HepG2 (cell line): ENCODE measurements around the gene ITGAV. TPM values are rescaled to one million over a fixed set of nuclear protein-coding genes. Genes with fewer than 3 reads are reported as not detected.

Source experiments
- CREM ChIP-seq, 2 experiments: sonication (generic) in 1 of 2; formaldehyde crosslinking in 1 of 2; IDR thresholded peaks; 2 replicates each; pipeline versions ENCODE4 v1.4.0 to v1.6.1; 2016 to 2020; ENCODE audit warnings: antibody characterized with exemption in 1 of 2, mild to moderate bottlenecking in 1 of 2, missing genetic modification reagents in 1 of 2
- FOXP1 ChIP-seq, 2 experiments: fragments of 450-650 bp in 1 of 2; IDR thresholded peaks; 2 replicates each; pipeline ENCODE4 v1.6.1; 2017 to 2018; ENCODE audit warnings: antibody characterized with exemption in 1 of 2
- MBNL3 ChIP-seq: fragments of 250-450 bp; sonication (Bioruptor Pico); conservative IDR thresholded peaks from 2 replicates; pipeline ENCODE4 v1.8.0; 2022; ENCODE audit warnings: mild to moderate bottlenecking, inconsistent platforms
- MTF2 ChIP-seq: sonication (generic); formaldehyde crosslinking; IDR thresholded peaks from 2 replicates; pipeline ENCODE4 v1.5.0; 2020; ENCODE audit warnings: missing genetic modification reagents, borderline replicate concordance
- NFRKB ChIP-seq: fragments of 450-650 bp; IDR thresholded peaks from 2 replicates; pipeline ENCODE4 v1.6.1; 2017
- PHB2 ChIP-seq: fragments of 450-650 bp; IDR thresholded peaks from 2 replicates; pipeline ENCODE4 v1.6.1; 2018; ENCODE audit not compliant: partially characterized antibody
- PHF20 ChIP-seq: sonication (generic); formaldehyde crosslinking; IDR thresholded peaks from 2 replicates; pipeline ENCODE4 v1.5.0; 2020; ENCODE audit warnings: mild to moderate bottlenecking, missing genetic modification reagents
- PPARG ChIP-seq: conservative IDR thresholded peaks from 2 replicates; pipeline ENCODE4 v1.6.1; 2016; ENCODE audit warnings: missing biosample characterization, missing genetic modification reagents
- RFX5 ChIP-seq: IDR thresholded peaks from 2 replicates; pipeline ENCODE4 v1.6.1; 2011; ENCODE audit warnings: low read depth, low read length, improper control_type of control experiment
- TFE3 ChIP-seq: IDR thresholded peaks from 2 replicates; pipeline ENCODE4 v1.6.1; 2016
- ZBTB40 ChIP-seq, 2 experiments: fragments of 450-650 bp in 1 of 2; sonication (generic) in 1 of 2; formaldehyde crosslinking in 1 of 2; IDR thresholded peaks; 2 replicates each; pipeline versions ENCODE4 v1.6.1 to v1.8.0; 2016 to 2022; ENCODE audit warnings: antibody characterized with exemption in 1 of 2, mild to moderate bottlenecking in 1 of 2, missing genetic modification reagents in 1 of 2
- ZNF558 ChIP-seq: sonication (generic); formaldehyde crosslinking; IDR thresholded peaks from 2 replicates; pipeline ENCODE4 v1.9.0; 2022; ENCODE audit warnings: mild to moderate bottlenecking, missing genetic modification reagents, borderline replicate concordance
- ZSCAN9 ChIP-seq: IDR thresholded peaks from 2 replicates; pipeline ENCODE4 v1.6.1; 2016; ENCODE audit warnings: borderline replicate concordance
- polyA plus RNA-seq, 8 experiments: library from polyadenylated mRNA; depleted of rRNA in 3 of 8; stranded (reverse) in 7 of 8; unstranded in 1 of 8; fragments of >200 nt; fragmentation: Illumina TruSeq in 4 of 8; extraction: Trizol in 4 of 8; gene quantifications; 2 replicates each; pipeline versions ENCODE4 v1.2.1 to v1.2.3, GENCODE V29; 2011 to 2016; ENCODE audit warnings: low read depth in 4 of 8, missing spikeins in 1 of 8, mixed read lengths in 1 of 8; ENCODE audit not compliant: insufficient read depth in 1 of 8
- total RNA-seq, 5 experiments: library from RNA; depleted of rRNA; stranded (reverse); fragments of >200 nt; fragmentation: Illumina TruSeq; extraction: Trizol; gene quantifications; 2 replicates each; pipeline ENCODE4 v1.2.3, GENCODE V29; 2016; ENCODE audit warnings: low read depth in 1 of 5
- TF ChIP-seq, protein P1 (sequence below): sonication (generic); formaldehyde crosslinking; IDR thresholded peaks from 2 replicates; pipeline ENCODE4 v1.5.1; 2020; ENCODE audit warnings: mild to moderate bottlenecking, missing genetic modification reagents, borderline replicate concordance

ITGAV gene
- total and polyA plus RNA-seq, 2 of the 13 experiments (the other 11 are each of a cell fraction or from before 2014, with no cell fraction given): 59.1 to 60.4 TPM

DNA sequence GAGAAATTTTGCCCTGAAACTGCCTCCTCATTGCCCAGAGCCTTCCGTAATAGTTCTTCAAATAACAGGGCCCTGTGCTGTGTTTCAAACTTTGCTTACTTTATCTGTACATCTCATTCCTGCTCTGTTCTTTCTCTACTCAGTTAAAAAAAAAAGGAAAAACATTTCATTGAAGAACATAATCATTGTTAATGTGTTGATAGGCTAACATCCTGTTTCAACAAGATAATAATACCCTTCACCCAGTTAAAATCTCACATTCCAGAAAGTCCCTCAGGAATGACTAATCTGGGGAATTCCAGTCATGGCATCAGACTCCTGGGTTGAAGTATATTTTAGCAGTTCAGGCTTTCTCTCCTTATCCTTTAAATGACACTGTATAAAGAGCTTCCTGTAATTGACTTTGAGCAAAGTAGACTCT lies 45.6 kb upstream of the ITGAV start (continued):
- TF ChIP-seq CREM (IDR thresholded peaks at IDR 0.05): 0 out of 2 replicates have a peak, but pooled peaks have one; percentile 26
- no peak for TF ChIP-seq CREM (CRISPR knock-in tag; IDR thresholded peaks at IDR 0.05)
- TF ChIP-seq, protein P1, sequence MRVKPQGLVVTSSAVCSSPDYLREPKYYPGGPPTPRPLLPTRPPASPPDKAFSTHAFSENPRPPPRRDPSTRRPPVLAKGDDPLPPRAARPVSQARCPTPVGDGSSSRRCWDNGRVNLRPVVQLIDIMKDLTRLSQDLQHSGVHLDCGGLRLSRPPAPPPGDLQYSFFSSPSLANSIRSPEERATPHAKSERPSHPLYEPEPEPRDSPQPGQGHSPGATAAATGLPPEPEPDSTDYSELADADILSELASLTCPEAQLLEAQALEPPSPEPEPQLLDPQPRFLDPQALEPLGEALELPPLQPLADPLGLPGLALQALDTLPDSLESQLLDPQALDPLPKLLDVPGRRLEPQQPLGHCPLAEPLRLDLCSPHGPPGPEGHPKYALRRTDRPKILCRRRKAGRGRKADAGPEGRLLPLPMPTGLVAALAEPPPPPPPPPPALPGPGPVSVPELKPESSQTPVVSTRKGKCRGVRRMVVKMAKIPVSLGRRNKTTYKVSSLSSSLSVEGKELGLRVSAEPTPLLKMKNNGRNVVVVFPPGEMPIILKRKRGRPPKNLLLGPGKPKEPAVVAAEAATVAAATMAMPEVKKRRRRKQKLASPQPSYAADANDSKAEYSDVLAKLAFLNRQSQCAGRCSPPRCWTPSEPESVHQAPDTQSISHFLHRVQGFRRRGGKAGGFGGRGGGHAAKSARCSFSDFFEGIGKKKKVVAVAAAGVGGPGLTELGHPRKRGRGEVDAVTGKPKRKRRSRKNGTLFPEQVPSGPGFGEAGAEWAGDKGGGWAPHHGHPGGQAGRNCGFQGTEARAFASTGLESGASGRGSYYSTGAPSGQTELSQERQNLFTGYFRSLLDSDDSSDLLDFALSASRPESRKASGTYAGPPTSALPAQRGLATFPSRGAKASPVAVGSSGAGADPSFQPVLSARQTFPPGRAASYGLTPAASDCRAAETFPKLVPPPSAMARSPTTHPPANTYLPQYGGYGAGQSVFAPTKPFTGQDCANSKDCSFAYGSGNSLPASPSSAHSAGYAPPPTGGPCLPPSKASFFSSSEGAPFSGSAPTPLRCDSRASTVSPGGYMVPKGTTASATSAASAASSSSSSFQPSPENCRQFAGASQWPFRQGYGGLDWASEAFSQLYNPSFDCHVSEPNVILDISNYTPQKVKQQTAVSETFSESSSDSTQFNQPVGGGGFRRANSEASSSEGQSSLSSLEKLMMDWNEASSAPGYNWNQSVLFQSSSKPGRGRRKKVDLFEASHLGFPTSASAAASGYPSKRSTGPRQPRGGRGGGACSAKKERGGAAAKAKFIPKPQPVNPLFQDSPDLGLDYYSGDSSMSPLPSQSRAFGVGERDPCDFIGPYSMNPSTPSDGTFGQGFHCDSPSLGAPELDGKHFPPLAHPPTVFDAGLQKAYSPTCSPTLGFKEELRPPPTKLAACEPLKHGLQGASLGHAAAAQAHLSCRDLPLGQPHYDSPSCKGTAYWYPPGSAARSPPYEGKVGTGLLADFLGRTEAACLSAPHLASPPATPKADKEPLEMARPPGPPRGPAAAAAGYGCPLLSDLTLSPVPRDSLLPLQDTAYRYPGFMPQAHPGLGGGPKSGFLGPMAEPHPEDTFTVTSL: peak; percentile 48; the same call in 1 of the 2 replicates
- TF ChIP-seq MBNL3 (CRISPR knock-in tag): no peak
- TF ChIP-seq NFRKB: no peak
- no peak for TF ChIP-seq RFX5
- no peak for TF ChIP-seq FOXP1 (IDR thresholded peaks at IDR 0.05)
- TF ChIP-seq FOXP1 (CRISPR knock-in tag; IDR thresholded peaks at IDR 0.05): peak; percentile 56; the same call in 1 of the 2 replicates
- TF ChIP-seq PHF20 (CRISPR knock-in tag): no peak
- TF ChIP-seq ZSCAN9: no peak
- TF ChIP-seq MTF2: no peak
- no peak for TF ChIP-seq PHB2
- no peak for TF ChIP-seq ZBTB40 (IDR thresholded peaks at IDR 0.05)
- no peak for TF ChIP-seq ZBTB40 (CRISPR knock-in tag; IDR thresholded peaks at IDR 0.05)
- no peak for TF ChIP-seq TFE3
- peak; percentile 100 for TF ChIP-seq PPARG (CRISPR knock-in tag)
- TF ChIP-seq ZNF558: no peak
